KMS-11 (cell line): ENCODE results near the gene SH3BP1.
"Not testable (repeated sequence)": the region's sequence is repeated elsewhere in the genome, so short reads cannot be mapped to it uniquely, and the experiment has no call there.

Experiments used
- H2AFZ ChIP-seq: fragments of 200-600 bp; sonication (generic); 2 replicates; pipeline ENCODE4 v1.6.1; 2016; ENCODE audit warnings: antibody characterized with exemption, mixed run types, low read depth
- H3K27ac ChIP-seq: fragments of 200-600 bp; sonication (generic); 2 replicates; pipeline ENCODE4 v1.6.1; 2016; ENCODE audit warnings: mild to moderate bottlenecking, mixed run types
- H3K27me3 ChIP-seq: fragments of 200-600 bp; sonication (generic); 2 replicates; pipeline ENCODE4 v1.6.1; 2017; ENCODE audit warnings: mild to moderate bottlenecking, low read depth, mixed run types, moderate library complexity; ENCODE audit not compliant: insufficient read depth
- H3K36me3 ChIP-seq: fragments of 200-600 bp; sonication (generic); 2 replicates; pipeline ENCODE4 v1.6.1; 2017; ENCODE audit warnings: mild to moderate bottlenecking, mixed run types; ENCODE audit not compliant: insufficient read depth
- H3K4me1 ChIP-seq: fragments of 200-600 bp; sonication (generic); 2 replicates; pipeline ENCODE4 v1.6.1; 2016; ENCODE audit warnings: mild to moderate bottlenecking, low read depth, mixed run types; ENCODE audit not compliant: poor library complexity, severe bottlenecking
- H3K4me2 ChIP-seq: fragments of 200-600 bp; sonication (generic); 2 replicates; pipeline ENCODE4 v1.7.0; 2016; ENCODE audit warnings: mild to moderate bottlenecking, mixed run types
- H3K4me3 ChIP-seq: fragments of 200-600 bp; sonication (generic); IDR thresholded peaks from 2 replicates; pipeline ENCODE4 v1.6.1; 2017; ENCODE audit warnings: low read depth, low read length, mixed read lengths; ENCODE audit not compliant: insufficient read depth
- H3K79me2 ChIP-seq: fragments of 200-600 bp; sonication (generic); 2 replicates; pipeline ENCODE4 v1.6.1; 2016; ENCODE audit warnings: low read depth, mixed run types; ENCODE audit not compliant: insufficient read depth
- H3K9ac ChIP-seq: fragments of 200-600 bp; sonication (generic); 2 replicates; pipeline ENCODE4 v1.6.1; 2016; ENCODE audit warnings: mild to moderate bottlenecking, mixed run types
- H4K20me1 ChIP-seq: fragments of 200-600 bp; sonication (generic); 2 replicates; pipeline ENCODE4 v1.6.1; 2016; ENCODE audit warnings: mild to moderate bottlenecking, mixed run types; ENCODE audit not compliant: insufficient read depth
- TF ChIP-seq, protein P1 (sequence below): fragments of 200-600 bp; sonication (generic); conservative IDR thresholded peaks from 2 replicates; pipeline ENCODE4 v1.6.1; 2017; ENCODE audit warnings: low read depth, mild to moderate bottlenecking, antibody characterized with exemption, low read length, moderate library complexity, mixed read lengths

The SH3BP1 gene

DNA sequence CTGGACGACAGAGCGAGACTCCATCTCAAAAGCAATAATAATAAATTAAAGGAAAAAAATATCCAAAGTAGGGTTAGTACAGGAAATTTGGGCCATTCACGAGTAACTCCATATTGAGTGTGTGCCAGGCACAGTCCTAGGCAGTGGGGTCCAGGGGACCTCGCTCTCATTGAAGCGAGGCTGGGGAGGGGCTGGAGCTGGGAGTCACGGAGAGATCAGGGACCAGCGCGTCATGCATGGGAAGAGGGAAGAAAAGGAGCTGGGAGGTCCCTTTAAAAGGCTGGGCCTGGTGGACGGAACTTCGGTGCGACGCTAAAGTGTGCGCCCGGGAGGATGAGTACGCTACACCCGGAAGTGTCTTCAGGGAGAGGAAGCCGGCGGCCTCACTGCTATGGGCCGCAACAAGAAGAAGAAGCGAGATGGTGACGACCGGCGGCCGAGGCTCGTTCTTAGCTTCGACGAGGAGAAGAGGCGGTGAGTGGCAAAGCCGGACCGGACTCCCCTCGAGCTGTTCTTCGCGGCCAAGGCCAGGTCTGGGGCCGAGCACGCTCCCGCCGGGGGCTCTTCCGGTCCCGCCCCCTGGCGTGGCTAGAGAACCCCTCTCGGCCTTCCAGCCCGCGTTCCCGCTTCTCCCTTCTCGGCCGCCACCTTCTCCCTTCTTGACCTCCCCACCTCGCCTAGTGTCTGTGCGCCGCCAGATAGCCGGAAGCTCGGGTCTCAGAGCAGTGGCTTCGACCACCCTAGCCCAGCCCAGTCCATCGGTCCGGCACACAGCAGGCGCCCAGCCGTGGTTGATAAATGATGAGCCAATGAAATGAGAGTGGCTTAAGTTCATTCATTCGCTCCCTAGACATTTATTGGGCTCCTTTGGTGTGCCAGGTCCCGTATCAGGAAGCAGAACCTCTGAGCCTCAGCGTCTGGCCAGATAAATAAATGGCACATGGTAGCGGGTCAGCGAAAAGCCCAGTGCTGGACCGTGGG lies 46.8 kb downstream of the SH3BP1 start, which contains the start of gene NOL12:
NOL12 (plus strand) TSS at position 342 of the 981 bp plus-strand sequence; CDS start at position 392, 50 bp downstream.
- Histone ChIP-seq H3K4me3 (no peak within 1 kb of the TSS), H2AFZ (peak within 1 kb of the TSS; percentile 88), H3K36me3 (no peaks in the 10 kb centered on the region), H3K79me2 (peaks cover 12% of the 10 kb centered on the region; the same call in 1 of the 2 replicates), H3K27ac (peak within 1 kb of the TSS; percentile 41; the same call in 1 of the 2 replicates), H3K9ac (peak within 1 kb of the TSS; percentile 76), H3K4me2 (peak within 1 kb of the TSS; percentile 83), H4K20me1 (no peaks in the 10 kb centered on the region), H3K27me3 (no peaks in the 10 kb centered on the region), H3K4me1 (peaks cover 12% of the 10 kb centered on the region)
- TF ChIP-seq, protein P1, sequence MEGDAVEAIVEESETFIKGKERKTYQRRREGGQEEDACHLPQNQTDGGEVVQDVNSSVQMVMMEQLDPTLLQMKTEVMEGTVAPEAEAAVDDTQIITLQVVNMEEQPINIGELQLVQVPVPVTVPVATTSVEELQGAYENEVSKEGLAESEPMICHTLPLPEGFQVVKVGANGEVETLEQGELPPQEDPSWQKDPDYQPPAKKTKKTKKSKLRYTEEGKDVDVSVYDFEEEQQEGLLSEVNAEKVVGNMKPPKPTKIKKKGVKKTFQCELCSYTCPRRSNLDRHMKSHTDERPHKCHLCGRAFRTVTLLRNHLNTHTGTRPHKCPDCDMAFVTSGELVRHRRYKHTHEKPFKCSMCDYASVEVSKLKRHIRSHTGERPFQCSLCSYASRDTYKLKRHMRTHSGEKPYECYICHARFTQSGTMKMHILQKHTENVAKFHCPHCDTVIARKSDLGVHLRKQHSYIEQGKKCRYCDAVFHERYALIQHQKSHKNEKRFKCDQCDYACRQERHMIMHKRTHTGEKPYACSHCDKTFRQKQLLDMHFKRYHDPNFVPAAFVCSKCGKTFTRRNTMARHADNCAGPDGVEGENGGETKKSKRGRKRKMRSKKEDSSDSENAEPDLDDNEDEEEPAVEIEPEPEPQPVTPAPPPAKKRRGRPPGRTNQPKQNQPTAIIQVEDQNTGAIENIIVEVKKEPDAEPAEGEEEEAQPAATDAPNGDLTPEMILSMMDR: no peak

- no peaks in the 10 kb centered on the region for H4K20me1 ChIP-seq
- H3K36me3 ChIP-seq: no peaks in the 10 kb centered on the region; the same call in 1 of the 2 replicates
- no peak overlapping the region for H3K4me2 ChIP-seq
- no peak overlapping the region for H3K27ac ChIP-seq
- H2AFZ ChIP-seq: no peak overlapping the region
- peaks cover 5% of the 10 kb centered on the region for H3K4me1 ChIP-seq
- no peak overlapping the region for H3K9ac ChIP-seq
- H3K4me3 ChIP-seq: no peak overlapping the region
- H3K79me2 ChIP-seq: peaks cover 12% of the 10 kb centered on the region; the same call in 1 of the 2 replicates
- H3K27me3 ChIP-seq: no peaks in the 10 kb centered on the region
- TF ChIP-seq, protein P1: no peak
Measured at GRCh38 chr22:37690407-37690806, 50.9 kb downstream of the SH3BP1 start.

- Histone ChIP-seq H3K27me3 (no peaks in the 10 kb centered on the region), H4K20me1 (no peaks in the 10 kb centered on the region), H2AFZ (no peak overlapping the region), H3K4me1 (peaks cover 5% of the 10 kb centered on the region), H3K36me3 (no peaks in the 10 kb centered on the region; the same call in 1 of the 2 replicates), H3K9ac (no peak overlapping the region), H3K27ac (no peak overlapping the region), H3K4me2 (no peak overlapping the region), H3K4me3 (no peak overlapping the region), H3K79me2 (peaks cover 12% of the 10 kb centered on the region; the same call in 1 of the 2 replicates)
- TF ChIP-seq, protein P1: no peak
Measured at GRCh38 chr22:37690901-37691504, 51.5 kb downstream of the SH3BP1 start.

GRCh38 chr22:37692627-37693285 lies 53.3 kb downstream of the SH3BP1 start:
- H4K20me1 ChIP-seq: no peaks in the 10 kb centered on the region
- no peak overlapping the region for H3K27ac ChIP-seq
- no peaks in the 10 kb centered on the region for H3K4me1 ChIP-seq
- no peaks in the 10 kb centered on the region for H3K79me2 ChIP-seq
- H3K9ac ChIP-seq: no peak overlapping the region
- no peak overlapping the region for H3K4me3 ChIP-seq
- H3K4me2 ChIP-seq: no peak overlapping the region
- no peaks in the 10 kb centered on the region; the same call in 1 of the 2 replicates for H3K36me3 ChIP-seq
- H3K27me3 ChIP-seq: no peaks in the 10 kb centered on the region
- no peak overlapping the region for H2AFZ ChIP-seq
- TF ChIP-seq, protein P1: no peak

- not testable (repeated sequence) for H3K9ac ChIP-seq, H3K4me2 ChIP-seq, H4K20me1 ChIP-seq, H3K27me3 ChIP-seq, H3K4me1 ChIP-seq, H3K79me2 ChIP-seq, H3K4me3 ChIP-seq, H2AFZ ChIP-seq, H3K36me3 ChIP-seq, H3K27ac ChIP-seq
Measured at GRCh38 chr22:37694131-37694530, 54.7 kb downstream of the SH3BP1 start.

- not testable (repeated sequence) for H2AFZ ChIP-seq, H3K36me3 ChIP-seq, H4K20me1 ChIP-seq, H3K9ac ChIP-seq, H3K4me1 ChIP-seq, H3K4me3 ChIP-seq, H3K4me2 ChIP-seq, H3K27me3 ChIP-seq, H3K79me2 ChIP-seq, H3K27ac ChIP-seq
Measured at GRCh38 chr22:37696260-37696656, 56.8 kb downstream of the SH3BP1 start.
